Chondrocyte (in vitro differentiated cells): Measurements from ENCODE around the gene FUS. TPM values are rescaled to one million over a fixed set of nuclear protein-coding genes. Genes with fewer than 3 reads are reported as not detected.
"Not testable (repeated sequence)": the region's sequence is repeated elsewhere in the genome, so short reads cannot be mapped to it uniquely, and the experiment has no call there.

Source experiments
- DNase-seq: peaks from one replicate; pipeline ENCODE4 v3.0.0; 2021; ENCODE audit warnings: mixed read lengths, low spot score
- H3K27ac Mint-ChIP-seq: one replicate; pipeline ENCODE4 v1.8.0; 2021; ENCODE audit warnings: mild to moderate bottlenecking, moderate library complexity, mixed read lengths; ENCODE audit not compliant: unreplicated experiment
- H3K27me3 Mint-ChIP-seq: 2 replicates; pipeline ENCODE4 v1.8.0; 2021; ENCODE audit warnings: low read depth, mixed read lengths
- H3K36me3 Mint-ChIP-seq: 2 replicates; pipeline ENCODE4 v1.8.0; 2021; ENCODE audit warnings: low read depth, mixed read lengths
- H3K4me1 Mint-ChIP-seq: 2 replicates; pipeline ENCODE4 v1.8.0; 2021; ENCODE audit warnings: low read depth, mild to moderate bottlenecking, mixed read lengths
- H3K4me3 Mint-ChIP-seq: one replicate; pipeline ENCODE4 v1.8.0; 2021; ENCODE audit warnings: mild to moderate bottlenecking, moderate library complexity, mixed read lengths; ENCODE audit not compliant: unreplicated experiment
- H3K9me3 Mint-ChIP-seq: 2 replicates; pipeline ENCODE4 v1.8.0; 2021; ENCODE audit warnings: low read depth, mixed read lengths
- total RNA-seq: library from RNA; stranded (reverse); gene quantifications from 3 replicates; pipeline ENCODE4 v1.2.1, GENCODE V29; 2021
- TF ChIP-seq, protein P1 (sequence below): fragments of 200-600 bp; sonication (generic); IDR thresholded peaks from 2 replicates; pipeline ENCODE4 v1.5.0; 2021; ENCODE audit warnings: antibody characterized with exemption, mild to moderate bottlenecking, moderate library complexity

Gene FUS
- total RNA-seq, 1 donor from 2014 or later: 231 TPM

GRCh38 chr16:31142109-31143010 lies 37.6 kb upstream of the FUS start:
- Mint-ChIP-seq H3K9me3 (no peaks in the 10 kb centered on the region), H3K36me3 (no peaks in the 10 kb centered on the region), H3K4me1 (peaks cover 23% of the 10 kb centered on the region), H3K27ac (peak overlapping the region; percentile 92), H3K4me3 (peak overlapping the region; percentile 64), H3K27me3 (peaks cover 6% of the 10 kb centered on the region)
- TF ChIP-seq, protein P1, sequence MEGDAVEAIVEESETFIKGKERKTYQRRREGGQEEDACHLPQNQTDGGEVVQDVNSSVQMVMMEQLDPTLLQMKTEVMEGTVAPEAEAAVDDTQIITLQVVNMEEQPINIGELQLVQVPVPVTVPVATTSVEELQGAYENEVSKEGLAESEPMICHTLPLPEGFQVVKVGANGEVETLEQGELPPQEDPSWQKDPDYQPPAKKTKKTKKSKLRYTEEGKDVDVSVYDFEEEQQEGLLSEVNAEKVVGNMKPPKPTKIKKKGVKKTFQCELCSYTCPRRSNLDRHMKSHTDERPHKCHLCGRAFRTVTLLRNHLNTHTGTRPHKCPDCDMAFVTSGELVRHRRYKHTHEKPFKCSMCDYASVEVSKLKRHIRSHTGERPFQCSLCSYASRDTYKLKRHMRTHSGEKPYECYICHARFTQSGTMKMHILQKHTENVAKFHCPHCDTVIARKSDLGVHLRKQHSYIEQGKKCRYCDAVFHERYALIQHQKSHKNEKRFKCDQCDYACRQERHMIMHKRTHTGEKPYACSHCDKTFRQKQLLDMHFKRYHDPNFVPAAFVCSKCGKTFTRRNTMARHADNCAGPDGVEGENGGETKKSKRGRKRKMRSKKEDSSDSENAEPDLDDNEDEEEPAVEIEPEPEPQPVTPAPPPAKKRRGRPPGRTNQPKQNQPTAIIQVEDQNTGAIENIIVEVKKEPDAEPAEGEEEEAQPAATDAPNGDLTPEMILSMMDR: peak; percentile 98
- peak; percentile 99 for DNase-seq

DNA sequence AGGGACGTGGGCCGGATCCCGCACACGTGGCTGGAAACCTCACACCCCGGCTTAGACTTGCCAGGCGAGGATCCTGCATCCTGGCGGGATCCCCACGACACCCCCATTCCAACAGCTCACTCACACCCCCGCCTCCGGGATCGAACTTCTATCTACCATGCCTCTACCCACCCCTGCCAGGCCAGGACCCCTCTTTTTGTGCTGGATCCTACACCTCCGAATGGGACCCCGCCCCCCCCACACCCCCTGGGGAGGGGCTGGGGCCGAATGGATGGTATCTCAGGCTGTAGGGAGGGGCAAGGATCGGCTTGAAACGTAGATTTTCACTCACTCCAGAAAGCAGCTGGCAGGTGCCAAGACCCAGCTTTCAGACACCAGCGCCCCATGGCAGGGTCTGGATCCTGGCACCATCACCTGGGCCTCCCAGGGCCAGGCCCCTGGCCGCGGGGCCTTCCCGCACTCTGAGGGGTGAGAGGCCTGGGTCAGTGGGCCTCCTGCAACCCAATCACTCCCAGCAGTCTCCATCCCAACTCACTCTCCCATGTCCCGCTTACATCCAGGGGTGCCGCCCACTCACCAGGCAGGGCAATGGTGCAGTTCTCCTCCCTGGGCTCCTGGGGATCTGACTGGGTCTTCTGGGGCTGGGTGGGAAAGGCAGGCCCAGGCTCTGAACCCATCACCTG lies 36.8 kb upstream of the FUS start:
- Mint-ChIP-seq H3K9me3 (no peaks in the 10 kb centered on the region), H3K4me1 (peaks cover 23% of the 10 kb centered on the region), H3K4me3 (peak overlapping the region; percentile 22), H3K36me3 (no peaks in the 10 kb centered on the region), H3K27ac (no peak overlapping the region), H3K27me3 (peaks cover 14% of the 10 kb centered on the region)
- no peak for DNase-seq
- TF ChIP-seq, protein P1: no peak

GRCh38 chr16:31143694-31144148 lies 36.2 kb upstream of the FUS start:
- H3K27ac Mint-ChIP-seq: peak overlapping the region; percentile 54
- DNase-seq: no peak
- TF ChIP-seq, protein P1: no peak
- peak overlapping the region; percentile 30 for H3K4me3 Mint-ChIP-seq
- peaks cover 18% of the 10 kb centered on the region for H3K4me1 Mint-ChIP-seq
- H3K27me3 Mint-ChIP-seq: peaks cover 16% of the 10 kb centered on the region
- H3K36me3 Mint-ChIP-seq: no peaks in the 10 kb centered on the region
- H3K9me3 Mint-ChIP-seq: no peaks in the 10 kb centered on the region

DNA sequence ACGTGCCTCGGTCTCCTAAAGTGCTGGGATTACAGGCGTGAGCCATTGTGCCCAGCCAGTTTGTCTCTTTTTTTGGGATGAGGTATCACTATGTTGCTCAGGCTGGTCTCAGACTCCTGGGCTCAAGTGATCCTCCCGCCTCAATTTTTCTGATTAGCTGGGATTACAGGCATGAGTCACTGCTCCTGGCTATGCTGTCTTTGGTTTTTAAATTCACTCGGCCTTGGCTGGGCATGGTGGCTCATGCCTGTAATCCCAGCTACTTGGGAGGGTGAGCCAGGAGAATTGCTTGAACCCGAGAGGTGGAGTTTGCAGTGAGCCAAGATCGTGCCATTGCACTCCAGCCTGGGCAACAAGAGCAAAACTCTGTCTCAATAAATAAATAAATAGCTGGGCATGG lies 35.5 kb upstream of the FUS start:
- not testable (repeated sequence) for H3K27ac Mint-ChIP-seq, DNase-seq, H3K36me3 Mint-ChIP-seq, H3K4me3 Mint-ChIP-seq, H3K9me3 Mint-ChIP-seq
- Mint-ChIP-seq H3K4me1 (peaks cover 18% of the 10 kb centered on the region), H3K27me3 (peaks cover 17% of the 10 kb centered on the region)

- Mint-ChIP-seq H3K27ac (no peak overlapping the region), H3K4me1 (peaks cover 18% of the 10 kb centered on the region), H3K27me3 (peaks cover 18% of the 10 kb centered on the region), H3K4me3 (no peak overlapping the region), H3K9me3 (no peaks in the 10 kb centered on the region), H3K36me3 (no peaks in the 10 kb centered on the region)
- TF ChIP-seq, protein P1: no peak
- DNase-seq: no peak
Measured at GRCh38 chr16:31145398-31145990, 34.4 kb upstream of the FUS start.
